Measurements from ENCODE around the gene GRIN2A. TPM values are rescaled to one million over a fixed set of nuclear protein-coding genes. Genes with fewer than 3 reads are reported as not detected.

Gene GRIN2A
- total RNA-seq, 4 donors from 2014 or later, result 0.35 to 7.4 (median 1.5) TPM

- Histone ChIP-seq H3K36me3 (no peaks in the 10 kb centered on the region), H3K27ac (no peak overlapping the region)
Observed at GRCh38 chr16:9859701-9860327, 322.4 kb downstream of the GRIN2A start.

GRCh38 chr16:9854675-9855074 is 327.6 kb downstream of the GRIN2A start:
- H3K27me3 ChIP-seq, result no peaks in the 10 kb centered on the region
- H3K36me3 ChIP-seq, result no peaks in the 10 kb centered on the region
- H3K4me3 ChIP-seq, result no peak overlapping the region
- H3K4me1 ChIP-seq, result no peaks in the 10 kb centered on the region
- TF ChIP-seq, protein P1, sequence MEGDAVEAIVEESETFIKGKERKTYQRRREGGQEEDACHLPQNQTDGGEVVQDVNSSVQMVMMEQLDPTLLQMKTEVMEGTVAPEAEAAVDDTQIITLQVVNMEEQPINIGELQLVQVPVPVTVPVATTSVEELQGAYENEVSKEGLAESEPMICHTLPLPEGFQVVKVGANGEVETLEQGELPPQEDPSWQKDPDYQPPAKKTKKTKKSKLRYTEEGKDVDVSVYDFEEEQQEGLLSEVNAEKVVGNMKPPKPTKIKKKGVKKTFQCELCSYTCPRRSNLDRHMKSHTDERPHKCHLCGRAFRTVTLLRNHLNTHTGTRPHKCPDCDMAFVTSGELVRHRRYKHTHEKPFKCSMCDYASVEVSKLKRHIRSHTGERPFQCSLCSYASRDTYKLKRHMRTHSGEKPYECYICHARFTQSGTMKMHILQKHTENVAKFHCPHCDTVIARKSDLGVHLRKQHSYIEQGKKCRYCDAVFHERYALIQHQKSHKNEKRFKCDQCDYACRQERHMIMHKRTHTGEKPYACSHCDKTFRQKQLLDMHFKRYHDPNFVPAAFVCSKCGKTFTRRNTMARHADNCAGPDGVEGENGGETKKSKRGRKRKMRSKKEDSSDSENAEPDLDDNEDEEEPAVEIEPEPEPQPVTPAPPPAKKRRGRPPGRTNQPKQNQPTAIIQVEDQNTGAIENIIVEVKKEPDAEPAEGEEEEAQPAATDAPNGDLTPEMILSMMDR (IDR thresholded peaks at IDR 0.05), result no peak
- TF ChIP-seq POLR2A (IDR thresholded peaks at IDR 0.05), result no peak
- H3K9me3 ChIP-seq, result no peaks in the 10 kb centered on the region
- no peak for DNase-seq
- H3K27ac ChIP-seq, result no peak overlapping the region

More at GRCh38 chr16:9859701-9860327, 322.4 kb downstream of the GRIN2A start:
- no peaks in the 10 kb centered on the region for H3K4me1 ChIP-seq
- no peaks in the 10 kb centered on the region for H3K27me3 ChIP-seq
- TF ChIP-seq, protein P1 (IDR thresholded peaks at IDR 0.05), result no peak
- TF ChIP-seq POLR2A (IDR thresholded peaks at IDR 0.05), result no peak
- no peak overlapping the region for H3K4me3 ChIP-seq
- DNase-seq, result no peak
- H3K9me3 ChIP-seq, result no peaks in the 10 kb centered on the region

GRCh38 chr16:9852003-9852402 is 330.2 kb downstream of the GRIN2A start:
- no peaks in the 10 kb centered on the region for H3K27me3 ChIP-seq
- no peak overlapping the region for H3K4me3 ChIP-seq
- H3K27ac ChIP-seq, result no peak overlapping the region
- no peaks in the 10 kb centered on the region for H3K4me1 ChIP-seq
- no peaks in the 10 kb centered on the region for H3K9me3 ChIP-seq
- DNase-seq, result no peak
- H3K36me3 ChIP-seq, result no peaks in the 10 kb centered on the region
- TF ChIP-seq POLR2A (IDR thresholded peaks at IDR 0.05), result no peak
- TF ChIP-seq, protein P1 (IDR thresholded peaks at IDR 0.05), result no peak

GRCh38 chr16:9850817-9851216 is 331.4 kb downstream of the GRIN2A start:
- Histone ChIP-seq H3K36me3 (no peaks in the 10 kb centered on the region), H3K9me3 (no peaks in the 10 kb centered on the region), H3K27ac (no peak overlapping the region), H3K27me3 (no peaks in the 10 kb centered on the region), H3K4me1 (no peaks in the 10 kb centered on the region), H3K4me3 (no peak overlapping the region)
- TF ChIP-seq POLR2A (IDR thresholded peaks at IDR 0.05), result no peak
- TF ChIP-seq, protein P1 (IDR thresholded peaks at IDR 0.05), result no peak
- no peak for DNase-seq

GRCh38 chr16:9849697-9850245 is 332.5 kb downstream of the GRIN2A start:
- no peaks in the 10 kb centered on the region for H3K9me3 ChIP-seq
- no peaks in the 10 kb centered on the region for H3K27me3 ChIP-seq
- H3K36me3 ChIP-seq, result no peaks in the 10 kb centered on the region
- H3K27ac ChIP-seq, result no peak overlapping the region
- H3K4me1 ChIP-seq, result no peaks in the 10 kb centered on the region
- no peak for DNase-seq
- H3K4me3 ChIP-seq, result no peak overlapping the region
- TF ChIP-seq POLR2A (IDR thresholded peaks at IDR 0.05), result no peak
- TF ChIP-seq, protein P1 (IDR thresholded peaks at IDR 0.05), result no peak

Data from Peyer's patch (tissue), 4 donors.